ENCODE results near the gene ARHGAP6. TPM values are rescaled to one million over a fixed set of nuclear protein-coding genes. Genes with fewer than 3 reads are reported as not detected.

Gene ARHGAP6
- polyA plus RNA-seq, 1 experiment, result 1.3 TPM

GRCh38 chrX:11214346-11215190 is 451.2 kb downstream of the ARHGAP6 start:
- DNase-seq (ENCODE audit: low read depth), result no peak
- Histone ChIP-seq H3K36me3 (ENCODE audit: control insufficient read depth, insufficient read depth, low read length) (no peaks in the 10 kb centered on the region), H3K4me3 (ENCODE audit: low read depth, low read length) (no peak overlapping the region), H3K27me3 (ENCODE audit: control insufficient read depth, insufficient read depth, low read length) (no peaks in the 10 kb centered on the region)
- no peak for TF ChIP-seq CTCF (IDR thresholded peaks at IDR 0.05; ENCODE audit: insufficient read depth, low read depth, low read length)
- ChIA-PET POLR2A (no interaction called here), CTCF (interaction anchor here (0.6 kb wide), 1 partner anchor 78 kb away, joined by 3 read pairs; no protein-coding TSS in a partner anchor)

GRCh38 chrX:11212741-11213140 is 453.0 kb downstream of the ARHGAP6 start:
- DNase-seq (ENCODE audit: low read depth), result no peak
- Histone ChIP-seq H3K27me3 (ENCODE audit: control insufficient read depth, insufficient read depth, low read length) (no peaks in the 10 kb centered on the region), H3K4me3 (ENCODE audit: low read depth, low read length) (no peak overlapping the region), H3K36me3 (ENCODE audit: control insufficient read depth, insufficient read depth, low read length) (no peaks in the 10 kb centered on the region)
- POLR2A ChIA-PET, result no interaction called here
- CTCF ChIA-PET, result no interaction called here
- no peak for TF ChIP-seq CTCF (IDR thresholded peaks at IDR 0.05; ENCODE audit: insufficient read depth, low read depth, low read length)

- POLR2A ChIA-PET, result no interaction called here
- H3K36me3 ChIP-seq (ENCODE audit: control insufficient read depth, insufficient read depth, low read length), result no peaks in the 10 kb centered on the region
- no peak for DNase-seq (ENCODE audit: low read depth)
- CTCF ChIA-PET, result no interaction called here
- H3K4me3 ChIP-seq (ENCODE audit: low read depth, low read length), result no peak overlapping the region
- H3K27me3 ChIP-seq (ENCODE audit: control insufficient read depth, insufficient read depth, low read length), result no peaks in the 10 kb centered on the region
- TF ChIP-seq CTCF (IDR thresholded peaks at IDR 0.05; ENCODE audit: insufficient read depth, low read depth, low read length), result no peak
Observed at GRCh38 chrX:11210415-11210801, 455.3 kb downstream of the ARHGAP6 start.

- Histone ChIP-seq H3K4me3 (ENCODE audit: low read depth, low read length) (no peak overlapping the region), H3K36me3 (ENCODE audit: control insufficient read depth, insufficient read depth, low read length) (no peaks in the 10 kb centered on the region), H3K27me3 (ENCODE audit: control insufficient read depth, insufficient read depth, low read length) (no peaks in the 10 kb centered on the region)
- no peak for TF ChIP-seq CTCF (IDR thresholded peaks at IDR 0.05; ENCODE audit: insufficient read depth, low read depth, low read length)
- CTCF ChIA-PET, result no interaction called here
- DNase-seq (ENCODE audit: low read depth), result no peak
- POLR2A ChIA-PET, result no interaction called here
Observed at GRCh38 chrX:11209798-11210414, 455.8 kb downstream of the ARHGAP6 start.

GRCh38 chrX:11206716-11207115 is 459.0 kb downstream of the ARHGAP6 start:
- ChIA-PET POLR2A (no interaction called here), CTCF (no interaction called here)

More at GRCh38 chrX:11206716-11207115, 459.0 kb downstream of the ARHGAP6 start:
- no peaks in the 10 kb centered on the region for H3K27me3 ChIP-seq (ENCODE audit: control insufficient read depth, insufficient read depth, low read length)
- TF ChIP-seq CTCF (IDR thresholded peaks at IDR 0.05; ENCODE audit: insufficient read depth, low read depth, low read length), result no peak
- DNase-seq (ENCODE audit: low read depth), result no peak
- H3K4me3 ChIP-seq (ENCODE audit: low read depth, low read length), result no peak overlapping the region
- H3K36me3 ChIP-seq (ENCODE audit: control insufficient read depth, insufficient read depth, low read length), result no peaks in the 10 kb centered on the region

All from BJ (cell line).